Lung (tissue), 12 donors: ENCODE data around the gene BOLA3. TPM values are rescaled to one million over a fixed set of nuclear protein-coding genes. Genes with fewer than 3 reads are reported as not detected.
A peak's percentile ranks its signal among the peaks of the same experiment; 100 is the strongest.

ENCODE experiments used
- ATAC-seq: fragments of 200-7000 bp; cut with Tn5 transposase; one replicate; pipeline ENCODE4 v1.9.1; 2020; ENCODE audit warnings: moderate number of reproducible peaks; ENCODE audit not compliant: insufficient read depth, low FRiP score
- DNase-seq, 3 donors: peaks; one replicate each; pipeline ENCODE4 v3.0.0-alpha.2; 2013 to 2017
- H3K27ac ChIP-seq, 2 donors: one replicate each; pipeline ENCODE4 v1.5.1; 2013; ENCODE audit warnings: mild to moderate bottlenecking in 2 of 2, moderate library complexity in 2 of 2, control low read depth in 1 of 2, inconsistent platforms in 1 of 2, low read depth in 1 of 2, low read length in 1 of 2
- H3K27me3 ChIP-seq, 3 donors: one replicate each; pipeline ENCODE4 v1.5.1; 2013; ENCODE audit warnings: low read length in 2 of 3; ENCODE audit not compliant: control insufficient read depth in 3 of 3, insufficient read depth in 3 of 3
- H3K36me3 ChIP-seq, 4 donors: one replicate each; pipeline ENCODE4 v1.5.1; 2013; ENCODE audit warnings: low read length in 4 of 4, mild to moderate bottlenecking in 1 of 4, moderate library complexity in 1 of 4; ENCODE audit not compliant: control insufficient read depth in 4 of 4, insufficient read depth in 4 of 4
- H3K4me1 ChIP-seq, 5 donors: one replicate each; pipeline ENCODE4 v1.5.1; 2013; ENCODE audit warnings: low read length in 5 of 5, mild to moderate bottlenecking in 2 of 5, moderate library complexity in 1 of 5; ENCODE audit not compliant: control insufficient read depth in 5 of 5, insufficient read depth in 5 of 5
- H3K4me3 ChIP-seq: one replicate; pipeline ENCODE4 v1.5.1; 2013; ENCODE audit warnings: mild to moderate bottlenecking, control low read depth, moderate library complexity
- H3K9ac ChIP-seq, 2 donors: one replicate each; pipeline ENCODE4 v1.5.1; 2013; ENCODE audit warnings: low read length in 2 of 2, control low read depth in 1 of 2; ENCODE audit not compliant: insufficient read depth in 1 of 2
- H3K9me3 ChIP-seq, 4 donors: one replicate each; pipeline ENCODE4 v1.5.1; 2013; ENCODE audit warnings: low read length in 3 of 4, mild to moderate bottlenecking in 1 of 4, moderate library complexity in 1 of 4; ENCODE audit not compliant: control insufficient read depth in 4 of 4, insufficient read depth in 3 of 4
- CTCF ChIP-seq: IDR thresholded peaks from 2 replicates; pipeline ENCODE4 v1.5.1; 2012; ENCODE audit warnings: mild to moderate bottlenecking; ENCODE audit errors: control extremely low read depth, extremely low read depth
- WGBS, 2 donors: extraction: QIAGEN DNeasy Blood & Tissue Kit; methylation state at CpG; one replicate each; pipeline ENCODE4 v1.1.7; 2013; 5-methylcytosine and 5-hydroxymethylcytosine counted together
- polyA plus RNA-seq, 2 donors: library from polyadenylated mRNA; stranded (reverse); fragments of 200-250 nt; gene quantifications; one replicate each; pipeline ENCODE4 v1.2.1, GENCODE V29; 2013
- total RNA-seq, 2 donors: library from RNA; depleted of rRNA in 1 of 2; stranded (reverse); fragments of >200 nt in 1 of 2; gene quantifications; one replicate each; pipeline ENCODE4 v1.2.1, GENCODE V29; 2014 to 2021
- donor health status: control.
- donor health status: control.
- donor health status: Bipolar disorder and iron deficiency.
- donor health status: healthy.
- donor health status: DM: yes; HTN: yes; CAD: no.

The BOLA3 gene
- total and polyA plus RNA-seq, 4 donors: 12.0 to 64.5 (median 39.7) TPM

- peak overlapping the region in 1 of 2 donors; percentile 7 for H3K27ac ChIP-seq
- 48 to 62% methylated on average over 9 of the region's 9 CpGs for WGBS, 2 donors
- H3K4me3 ChIP-seq: no peak overlapping the region
Observed at GRCh38 chr2:74186038-74186437, 38.3 kb upstream of the BOLA3 start.

GRCh38 chr2:74183878-74184277, 36.2 kb upstream of the BOLA3 start:
- 81 to 93% methylated on average over 2 of the region's 2 CpGs for WGBS, 2 donors
- Histone ChIP-seq H3K27me3 (no peaks in the 10 kb centered on the region), H3K4me3 (no peak overlapping the region), H3K9ac (no peak overlapping the region), H3K36me3 (no peaks in the 10 kb centered on the region), H3K27ac (no peak overlapping the region), H3K9me3 (no peaks in the 10 kb centered on the region), H3K4me1 (peaks cover 0 to 3% (median 0%) of the 10 kb centered on the region in 5 donors)
- ATAC-seq (no peak), DNase-seq (no peak)
- no peak for TF ChIP-seq CTCF

More at GRCh38 chr2:74186038-74186437, 38.3 kb upstream of the BOLA3 start:
- Histone ChIP-seq H3K9ac (no peak overlapping the region), H3K36me3 (no peaks in the 10 kb centered on the region), H3K27me3 (no peaks in the 10 kb centered on the region), H3K9me3 (no peaks in the 10 kb centered on the region), H3K4me1 (no peaks in the 10 kb centered on the region)
- ATAC-seq: peak; percentile 83
- TF ChIP-seq CTCF: no peak
- peak in 1 of 3 donors; percentile 15 for DNase-seq

GRCh38 chr2:74181739-74182138, 34.0 kb upstream of the BOLA3 start:
- H3K9ac ChIP-seq: no peak overlapping the region
- peaks cover 0 to 8% (median 3%) of the 10 kb centered on the region in 5 donors for H3K4me1 ChIP-seq
- no peak overlapping the region for H3K27ac ChIP-seq
- no peaks in the 10 kb centered on the region for H3K27me3 ChIP-seq
- H3K4me3 ChIP-seq: no peak overlapping the region
- ATAC-seq (no peak), DNase-seq (peak in 2 of 3 donors; percentile 19 to 27)
- H3K36me3 ChIP-seq: peaks cover 0 to 3% (median under 1%) of the 10 kb centered on the region in 4 donors
- TF ChIP-seq CTCF: no peak
- no peaks in the 10 kb centered on the region for H3K9me3 ChIP-seq
- 22 to 45% methylated on average over 7 of the region's 7 CpGs for WGBS, 2 donors
